Esophagus squamous epithelium (tissue), 5 donors: ENCODE results near the gene FRS3. TPM values are rescaled to one million over a fixed set of nuclear protein-coding genes. Genes with fewer than 3 reads are reported as not detected.

Source experiments
- DNase-seq: peaks from one replicate; lab custom pipeline; 2025; lab: John Stamatoyannopoulos, UW
- H3K27ac ChIP-seq, 4 donors: fragments of 200-600 bp; sonication (generic); one replicate each; pipeline ENCODE4 v1.5.1; 2016 to 2019; ENCODE audit warnings: mild to moderate bottlenecking in 1 of 4
- H3K27me3 ChIP-seq, 4 donors: fragments of 200-600 bp; sonication (generic); 1 replicate in 3 of 4; 2 replicates in 1 of 4; pipeline versions ENCODE4 v1.5.1 to v1.6.0; 2017 to 2021; ENCODE audit warnings: antibody characterized with exemption in 1 of 4
- H3K36me3 ChIP-seq, 3 donors: fragments of 200-600 bp; sonication (generic); one replicate each; pipeline ENCODE4 v1.5.1; 2016 to 2019
- H3K4me1 ChIP-seq, 3 donors: fragments of 200-600 bp; sonication (generic); one replicate each; pipeline ENCODE4 v1.5.1; 2017 to 2019
- H3K4me3 ChIP-seq, 4 donors: fragments of 200-600 bp; sonication (generic); 1 replicate in 3 of 4; 2 replicates in 1 of 4; pipeline ENCODE4 v1.5.1; 2016 to 2019; ENCODE audit warnings: mild to moderate bottlenecking in 2 of 4, moderate library complexity in 1 of 4
- H3K9me3 ChIP-seq, 3 donors: fragments of 200-600 bp; sonication (generic); one replicate each; pipeline ENCODE4 v1.5.1; 2016 to 2019
- CTCF ChIP-seq, 6 experiments: fragments of 450-650 bp in 4 of 6; fragments of 200-600 bp in 2 of 6; sonication (generic) in 2 of 6; IDR thresholded peaks; one replicate each; pipeline ENCODE4 v1.5.1; 2016 to 2019; ENCODE audit warnings: antibody characterized with exemption in 6 of 6, mild to moderate bottlenecking in 4 of 6, moderate library complexity in 4 of 6
- POLR2A ChIP-seq, 4 donors: fragments of 450-650 bp; IDR thresholded peaks; one replicate each; pipeline ENCODE4 v1.6.1; 2017; ENCODE audit warnings: antibody characterized with exemption in 4 of 4, mild to moderate bottlenecking in 4 of 4, moderate library complexity in 3 of 4
- WGBS, 2 donors: methylation state at CpG; one replicate each; pipeline ENCODE4 v1.1.5; 2018; 5-methylcytosine and 5-hydroxymethylcytosine counted together
- intact Hi-C: fragments of 100-400 bp; cut with DNase I; formaldehyde crosslinking; loops from one replicate; pipeline ENCODE4 v1.15.0; 2022
- total RNA-seq, 4 donors: library from RNA; depleted of rRNA; stranded (reverse); fragments of >200 nt; gene quantifications; one replicate each; pipeline ENCODE4 v1.1.0, GENCODE V29; 2016
- donor health status: DM: yes; HTN: yes; CAD: no.

FRS3 gene
- total RNA-seq, 4 donors from 2014 or later = 0.31 to 5.5 (median 1.5) TPM

- Histone ChIP-seq H3K27me3 (no peaks in the 10 kb centered on the region), H3K36me3 (peaks cover 0 to 14% (median 0%) of the 10 kb centered on the region in 3 donors), H3K9me3 (no peaks in the 10 kb centered on the region), H3K27ac (peak overlapping the region in 2 of 4 donors; percentile 18 to 40), H3K4me3 (no peak overlapping the region), H3K4me1 (peaks cover 29 to 84% (median 34%) of the 10 kb centered on the region in 3 donors)
- intact Hi-C loops = no loop called here
- DNase-seq = no peak
- 81 to 100% methylated on average over 1 to 3 of the region's 7 CpGs for WGBS, 2 donors
- TF ChIP-seq POLR2A (IDR thresholded peaks at IDR 0.05) (no peak), CTCF (IDR thresholded peaks at IDR 0.05) (no peak)
These were observed 50.7 kb downstream of the FRS3 start for GRCh38 chr6:41728954-41729353.

- TF ChIP-seq POLR2A (IDR thresholded peaks at IDR 0.05) (peak in 1 of 4 donors; percentile 43), CTCF (IDR thresholded peaks at IDR 0.05) (no peak)
- H3K36me3 ChIP-seq = peaks cover 0 to 14% (median 0%) of the 10 kb centered on the region in 3 donors
- peaks cover 29 to 84% (median 35%) of the 10 kb centered on the region in 3 donors for H3K4me1 ChIP-seq
- H3K9me3 ChIP-seq = no peaks in the 10 kb centered on the region
- no peaks in the 10 kb centered on the region for H3K27me3 ChIP-seq
- WGBS, 2 donors = 55 to 72% methylated on average over 7 to 8 of the region's 19 CpGs
- H3K4me3 ChIP-seq = no peak overlapping the region
- DNase-seq = no peak
- intact Hi-C loops = no loop called here
- peak overlapping the region in 2 of 4 donors; percentile 36 to 49 for H3K27ac ChIP-seq
These were observed 51.4 kb downstream of the FRS3 start for GRCh38 chr6:41728073-41728936.

GRCh38 chr6:41727705-41728072 lies 52.0 kb downstream of the FRS3 start:
- Histone ChIP-seq H3K9me3 (no peaks in the 10 kb centered on the region), H3K4me3 (no peak overlapping the region), H3K4me1 (peaks cover 29 to 84% (median 35%) of the 10 kb centered on the region in 3 donors), H3K27ac (peak overlapping the region in 2 of 4 donors; percentile 36 to 49), H3K36me3 (peaks cover 0 to 14% (median 0%) of the 10 kb centered on the region in 3 donors), H3K27me3 (no peaks in the 10 kb centered on the region)
- no peak for DNase-seq
- intact Hi-C loops = no loop called here
- WGBS, 2 donors = 100% methylated on average over 2 of the region's 3 CpGs; no CpG with 5 or more reads in 1 of the 2 donors
- TF ChIP-seq CTCF (IDR thresholded peaks at IDR 0.05) = no peak
- no peak for TF ChIP-seq POLR2A (IDR thresholded peaks at IDR 0.05)

GRCh38 chr6:41726876-41727275 lies 52.8 kb downstream of the FRS3 start:
- no peak for TF ChIP-seq CTCF (IDR thresholded peaks at IDR 0.05)
- TF ChIP-seq POLR2A (IDR thresholded peaks at IDR 0.05) = no peak
- intact Hi-C loops = no loop called here
- WGBS, 2 donors = 67 to 78% methylated on average over 5 of the region's 7 CpGs
- H3K36me3 ChIP-seq = peaks cover 0 to 14% (median 0%) of the 10 kb centered on the region in 3 donors
- no peak overlapping the region for H3K4me3 ChIP-seq
- DNase-seq = no peak
- H3K4me1 ChIP-seq = peaks cover 29 to 83% (median 29%) of the 10 kb centered on the region in 3 donors
- no peaks in the 10 kb centered on the region for H3K27me3 ChIP-seq
- H3K27ac ChIP-seq = no peak overlapping the region
- H3K9me3 ChIP-seq = no peaks in the 10 kb centered on the region
